Stimulated activated CD4-positive, alpha-beta T cell treated with anti-CD3 and anti-CD28 coated beads, Interleukin-12 subunit alpha, Interleukin-12 subunit beta, amount 100 ng/mL, for 48 hours (primary cell): ENCODE results near the gene OR4A5.
"Not testable (repeated sequence)": the region's sequence is repeated elsewhere in the genome, so short reads cannot be mapped to it uniquely, and the experiment has no call there.

Experiments used
- DNase-seq, 3 donors: peaks; one replicate each; pipeline ENCODE4 v3.0.0-alpha.2; 2020; ENCODE audit warnings: low read depth in 2 of 3, low spot score in 1 of 3

OR4A5 gene, protein sequence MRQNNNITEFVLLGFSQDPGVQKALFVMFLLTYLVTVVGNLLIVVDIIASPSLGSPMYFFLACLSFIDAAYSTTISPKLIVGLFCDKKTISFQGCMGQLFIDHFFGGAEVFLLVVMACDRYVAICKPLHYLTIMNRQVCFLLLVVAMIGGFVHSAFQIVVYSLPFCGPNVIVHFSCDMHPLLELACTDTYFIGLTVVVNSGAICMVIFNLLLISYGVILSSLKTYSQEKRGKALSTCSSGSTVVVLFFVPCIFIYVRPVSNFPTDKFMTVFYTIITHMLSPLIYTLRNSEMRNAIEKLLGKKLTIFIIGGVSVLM

DNA sequence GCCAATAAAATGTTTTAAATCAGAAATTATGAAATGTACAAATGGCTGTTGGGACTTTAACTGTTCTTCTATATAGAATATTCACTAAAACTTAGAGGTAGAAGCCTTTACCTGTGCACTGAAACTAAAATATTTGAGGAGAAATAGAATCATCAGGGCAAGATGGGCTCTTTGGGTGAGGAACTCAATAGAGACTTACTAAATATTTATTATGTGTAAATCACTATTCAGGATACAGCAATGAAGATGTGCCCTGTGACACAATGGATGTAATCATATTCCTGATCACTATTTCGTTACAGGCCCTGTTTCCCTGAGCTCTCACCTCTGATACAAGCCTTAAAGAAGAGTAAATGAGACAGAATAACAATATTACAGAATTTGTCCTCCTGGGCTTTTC is at the start of gene OR4A5:
Gene OR4A5 (plus strand): TSS at position 301 of the 400 bp plus-strand sequence. CDS start 53 bp downstream, at position 354.
- DNase-seq = not testable (repeated sequence)

DNA sequence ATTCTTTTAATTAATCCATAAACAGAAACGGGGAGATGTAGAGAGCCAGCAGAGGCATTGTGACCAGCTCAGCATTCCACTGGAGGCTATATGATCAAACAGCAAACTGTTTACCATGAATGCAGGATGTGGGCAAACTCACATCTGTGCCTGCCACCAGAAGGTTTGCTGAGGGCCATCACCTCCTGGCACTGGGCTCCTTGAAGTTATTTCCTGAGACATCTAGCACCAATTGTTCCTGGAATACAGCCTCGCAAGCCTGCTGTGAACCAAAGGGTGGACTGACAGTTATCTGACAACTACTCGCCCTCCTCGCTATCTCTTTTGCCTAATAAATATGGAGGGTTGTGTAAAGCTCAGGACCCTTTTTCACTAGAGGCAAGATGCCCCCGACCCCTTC is 13.5 kb downstream of the OR4A5 start:
- DNase-seq = not testable (repeated sequence)
